ENCODE measurements around the gene CGAS. TPM values are rescaled to one million over a fixed set of nuclear protein-coding genes. Genes with fewer than 3 reads are reported as not detected.
A peak's percentile ranks its signal among the peaks of the same experiment; 100 is the strongest.

CGAS gene
- total and polyA plus RNA-seq, 9 of the 15 experiments (the other 6 are each of a cell fraction or from before 2014, with no cell fraction given): 0.01 to 0.32 (median 0.06) TPM; not detected in 2

DNA sequence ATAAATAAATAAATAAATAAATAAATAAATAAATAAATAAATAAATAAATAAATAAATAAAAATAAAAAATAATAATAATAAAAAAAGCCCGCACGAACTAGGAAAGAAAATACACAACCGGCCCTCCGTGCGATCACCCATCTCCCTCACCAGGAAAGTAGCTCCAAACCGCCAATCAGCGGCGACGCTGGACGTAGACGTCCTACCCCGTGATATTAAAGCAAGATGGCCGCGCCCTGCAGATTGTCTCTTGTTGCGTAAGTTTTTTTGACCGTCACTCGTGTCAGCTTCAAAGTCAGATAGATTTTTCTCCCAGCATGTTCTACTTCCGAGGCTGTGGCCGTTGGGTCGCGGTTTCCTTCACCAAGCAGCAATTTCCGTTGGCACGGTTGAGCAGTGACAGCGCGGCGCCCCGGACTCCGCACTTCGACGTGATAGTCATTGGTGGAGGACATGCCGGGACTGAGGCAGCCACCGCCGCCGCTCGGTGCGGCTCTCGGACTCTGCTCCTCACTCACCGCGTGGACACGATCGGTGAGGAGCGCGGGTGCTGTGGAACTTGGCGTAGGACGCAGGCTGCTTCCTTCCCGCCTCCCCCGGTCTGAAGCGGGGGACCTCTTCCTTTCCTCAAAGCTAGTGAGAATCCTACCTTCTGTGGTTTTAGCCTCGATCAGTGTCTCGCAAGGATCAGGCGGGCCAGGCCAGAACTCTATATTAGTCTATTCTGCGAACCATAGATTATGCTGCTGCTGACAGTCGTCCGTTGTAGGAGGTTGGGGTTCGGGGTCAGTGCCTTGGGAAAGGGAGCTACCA is 9.6 kb upstream of the CGAS start, which contains the start of gene MTO1:
MTO1 (plus strand) TSS at position 201 of the 814 bp plus-strand sequence; CDS start at position 319, 118 bp downstream.
- H3K9ac ChIP-seq (ENCODE audit: insufficient read depth in 1 of 2, low read depth in 2 of 2, low read length in 2 of 2): peak within 1 kb of the TSS; percentile 99
- in situ Hi-C loops (cut with MboI): no loop called here
- H3K9me1 ChIP-seq (ENCODE audit: control insufficient read depth, insufficient read depth, low read length): no peaks in the 10 kb centered on the region
- H3K4me3 ChIP-seq: peak within 1 kb of the TSS; percentile 95
- ChIA-PET CTCF (ENCODE audit: low intra/inter-chr PET ratio) (no interaction called here), POLR2A (interaction anchor here (0.6 to 3.2 kb wide), 30 partner anchors 10 to 901 kb away, joined by 3 to 21 read pairs (median 3); partner anchors contain the start of genes EEF1A1 and SLC17A5)
- H3K4me2 ChIP-seq (ENCODE audit: insufficient read depth, low read length): peak within 1 kb of the TSS; percentile 89
- H3K4me1 ChIP-seq (replicated peaks in 1 of 2; ENCODE audit: control insufficient read depth in 2 of 2, insufficient read depth in 2 of 2, low read length in 2 of 2): no peaks in the 10 kb centered on the region; a peak in 3 of 5 replicates
- H4K20me1 ChIP-seq (replicated peaks; ENCODE audit: control insufficient read depth, insufficient read depth, low read length): no peaks in the 10 kb centered on the region
- peak; percentile 95 for FAIRE-seq
- ATAC-seq: peak; percentile 94
- peak within 1 kb of the TSS; percentile 99 for H3K27ac ChIP-seq (ENCODE audit: extremely low read depth, low read depth, low read length)
- no peaks in the 10 kb centered on the region for H3K9me3 ChIP-seq (replicated peaks; ENCODE audit: control insufficient read depth, insufficient read depth, low read depth, low read length)
- no peaks in the 10 kb centered on the region for H3K27me3 ChIP-seq (ENCODE audit: control insufficient read depth in 2 of 2, insufficient read depth in 2 of 2, low read length in 2 of 2)
- intact Hi-C loops (cut with micrococcal nuclease): loop anchor here (2.0 to 5.0 kb wide), 2 partner anchors 39 to 73 kb away; no protein-coding TSS in a partner anchor
- TSS peak; percentile 81 for BruUV-seq (replicated peaks)
- H3K79me2 ChIP-seq (ENCODE audit: control insufficient read depth, insufficient read depth, low read length): peaks cover 44% of the 10 kb centered on the region
- DNase-seq (ENCODE audit: extremely low read depth in 1 of 4, low spot score in 3 of 4): peak; percentile 89 to 96 (median 92)
- H3K36me3 ChIP-seq (ENCODE audit: control insufficient read depth, insufficient read depth, low read length): peaks cover 31% of the 10 kb centered on the region
- WGBS (ENCODE audit: insufficient coverage, low coverage, missing lambda C conversion rate): under 1% methylated on average over 55 of the region's 55 CpGs
- peak within 1 kb of the TSS; percentile 82 for H2AFZ ChIP-seq (ENCODE audit: low read depth, low read length)
- TF ChIP-seq HIVEP1 (CRISPR knock-in tag; IDR thresholded peaks at IDR 0.05) (no peak), RNF2 (IDR thresholded peaks at IDR 0.05) (no peak), MEIS2 (IDR thresholded peaks at IDR 0.05; ENCODE audit: partially characterized antibody) (peak; percentile 58), CHD2 (IDR thresholded peaks at IDR 0.05; ENCODE audit: low read depth, low read length) (no peak), ARNT (IDR thresholded peaks at IDR 0.05) (peak in 1 of 2 experiments; percentile 24; a peak in 1 of 4 replicates), MEF2A (IDR thresholded peaks at IDR 0.05; ENCODE audit: control insufficient read depth, low read depth, low read length) (no peak), TSC22D4 (tag; IDR thresholded peaks at IDR 0.05) (no peak), FOXM1 (IDR thresholded peaks at IDR 0.05; ENCODE audit: low read depth) (no peak), FOXM1 (CRISPR knock-in tag; IDR thresholded peaks at IDR 0.05; ENCODE audit: low read depth) (no peak), HLTF (IDR thresholded peaks at IDR 0.05) (peak; percentile 63; the same call in 1 of the 2 replicates)
- TF ChIP-seq, protein P1, sequence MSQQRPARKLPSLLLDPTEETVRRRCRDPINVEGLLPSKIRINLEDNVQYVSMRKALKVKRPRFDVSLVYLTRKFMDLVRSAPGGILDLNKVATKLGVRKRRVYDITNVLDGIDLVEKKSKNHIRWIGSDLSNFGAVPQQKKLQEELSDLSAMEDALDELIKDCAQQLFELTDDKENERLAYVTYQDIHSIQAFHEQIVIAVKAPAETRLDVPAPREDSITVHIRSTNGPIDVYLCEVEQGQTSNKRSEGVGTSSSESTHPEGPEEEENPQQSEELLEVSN (IDR thresholded peaks at IDR 0.05; ENCODE audit: borderline replicate concordance in 1 of 2, extremely low read depth in 1 of 2, insufficient read depth in 1 of 2, insufficient read length in 1 of 2, low read depth in 1 of 2, low read length in 1 of 2, poor library complexity in 1 of 2, severe bottlenecking in 1 of 2): peak; percentile 63 to 66
- TF ChIP-seq, protein P2, sequence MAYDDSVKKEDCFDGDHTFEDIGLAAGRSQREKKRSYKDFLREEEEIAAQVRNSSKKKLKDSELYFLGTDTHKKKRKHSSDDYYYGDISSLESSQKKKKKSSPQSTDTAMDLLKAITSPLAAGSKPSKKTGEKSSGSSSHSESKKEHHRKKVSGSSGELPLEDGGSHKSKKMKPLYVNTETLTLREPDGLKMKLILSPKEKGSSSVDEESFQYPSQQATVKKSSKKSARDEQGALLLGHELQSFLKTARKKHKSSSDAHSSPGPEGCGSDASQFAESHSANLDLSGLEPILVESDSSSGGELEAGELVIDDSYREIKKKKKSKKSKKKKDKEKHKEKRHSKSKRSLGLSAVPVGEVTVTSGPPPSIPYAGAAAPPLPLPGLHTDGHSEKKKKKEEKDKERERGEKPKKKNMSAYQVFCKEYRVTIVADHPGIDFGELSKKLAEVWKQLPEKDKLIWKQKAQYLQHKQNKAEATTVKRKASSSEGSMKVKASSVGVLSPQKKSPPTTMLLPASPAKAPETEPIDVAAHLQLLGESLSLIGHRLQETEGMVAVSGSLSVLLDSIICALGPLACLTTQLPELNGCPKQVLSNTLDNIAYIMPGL (CRISPR knock-in tag; IDR thresholded peaks at IDR 0.05): peak; percentile 69; the same call in 1 of the 2 replicates
- TF ChIP-seq, protein P3, sequence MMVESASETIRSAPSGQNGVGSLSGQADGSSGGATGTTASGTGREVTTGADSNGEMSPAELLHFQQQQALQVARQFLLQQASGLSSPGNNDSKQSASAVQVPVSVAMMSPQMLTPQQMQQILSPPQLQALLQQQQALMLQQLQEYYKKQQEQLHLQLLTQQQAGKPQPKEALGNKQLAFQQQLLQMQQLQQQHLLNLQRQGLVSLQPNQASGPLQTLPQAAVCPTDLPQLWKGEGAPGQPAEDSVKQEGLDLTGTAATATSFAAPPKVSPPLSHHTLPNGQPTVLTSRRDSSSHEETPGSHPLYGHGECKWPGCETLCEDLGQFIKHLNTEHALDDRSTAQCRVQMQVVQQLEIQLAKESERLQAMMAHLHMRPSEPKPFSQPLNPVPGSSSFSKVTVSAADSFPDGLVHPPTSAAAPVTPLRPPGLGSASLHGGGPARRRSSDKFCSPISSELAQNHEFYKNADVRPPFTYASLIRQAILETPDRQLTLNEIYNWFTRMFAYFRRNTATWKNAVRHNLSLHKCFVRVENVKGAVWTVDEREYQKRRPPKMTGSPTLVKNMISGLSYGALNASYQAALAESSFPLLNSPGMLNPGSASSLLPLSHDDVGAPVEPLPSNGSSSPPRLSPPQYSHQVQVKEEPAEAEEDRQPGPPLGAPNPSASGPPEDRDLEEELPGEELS (CRISPR knock-in tag; IDR thresholded peaks at IDR 0.05; ENCODE audit: borderline replicate concordance): 0 out of 2 replicates have a peak, but pooled peaks have one; percentile 15

Measured in K562 (cell line).